Measurements from ENCODE around the gene FHOD3.

DNA sequence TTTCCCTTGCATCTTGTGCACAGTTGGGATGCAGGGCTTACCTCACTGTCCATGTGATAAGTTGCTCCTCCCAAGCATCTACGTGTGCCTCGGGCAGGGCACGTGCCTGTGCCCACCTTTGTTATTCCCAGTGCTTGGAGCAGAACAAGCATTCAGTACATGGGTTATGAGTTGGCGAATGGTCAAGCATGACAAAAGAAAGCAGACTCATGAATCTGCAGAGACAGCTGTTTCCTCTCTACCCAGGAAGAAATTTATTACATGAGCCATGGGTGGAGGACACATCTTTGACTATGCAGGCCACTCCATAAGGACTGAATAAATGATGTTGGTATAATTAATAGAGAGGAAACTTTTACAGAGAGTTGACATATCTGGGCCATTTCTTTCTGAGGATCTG, 403.4 kb downstream of the FHOD3 start:
- TF ChIP-seq, protein P1, sequence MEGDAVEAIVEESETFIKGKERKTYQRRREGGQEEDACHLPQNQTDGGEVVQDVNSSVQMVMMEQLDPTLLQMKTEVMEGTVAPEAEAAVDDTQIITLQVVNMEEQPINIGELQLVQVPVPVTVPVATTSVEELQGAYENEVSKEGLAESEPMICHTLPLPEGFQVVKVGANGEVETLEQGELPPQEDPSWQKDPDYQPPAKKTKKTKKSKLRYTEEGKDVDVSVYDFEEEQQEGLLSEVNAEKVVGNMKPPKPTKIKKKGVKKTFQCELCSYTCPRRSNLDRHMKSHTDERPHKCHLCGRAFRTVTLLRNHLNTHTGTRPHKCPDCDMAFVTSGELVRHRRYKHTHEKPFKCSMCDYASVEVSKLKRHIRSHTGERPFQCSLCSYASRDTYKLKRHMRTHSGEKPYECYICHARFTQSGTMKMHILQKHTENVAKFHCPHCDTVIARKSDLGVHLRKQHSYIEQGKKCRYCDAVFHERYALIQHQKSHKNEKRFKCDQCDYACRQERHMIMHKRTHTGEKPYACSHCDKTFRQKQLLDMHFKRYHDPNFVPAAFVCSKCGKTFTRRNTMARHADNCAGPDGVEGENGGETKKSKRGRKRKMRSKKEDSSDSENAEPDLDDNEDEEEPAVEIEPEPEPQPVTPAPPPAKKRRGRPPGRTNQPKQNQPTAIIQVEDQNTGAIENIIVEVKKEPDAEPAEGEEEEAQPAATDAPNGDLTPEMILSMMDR (IDR thresholded peaks at IDR 0.05), result no peak
- no peak for TF ChIP-seq EZH2 (IDR thresholded peaks at IDR 0.05; ENCODE audit: borderline replicate concordance, insufficient read depth, low read depth, low read length, poor library complexity, severe bottlenecking)

Data from B cell (primary cell).